SK-N-SH (cell line): ENCODE measurements around the gene SLC2A13. TPM values are rescaled to one million over a fixed set of nuclear protein-coding genes. Genes with fewer than 3 reads are reported as not detected.

ENCODE experiments used
- CTCF ChIA-PET: fragments of 300-600, 350-600 bp; formaldehyde crosslinking; extraction: SDS; loops from one replicate; lab custom pipeline; 2021; lab: Yijun Ruan, JAX
- POLR2A ChIA-PET: fragments of 350-600 bp; sonication (Branson Sonifier 250); formaldehyde crosslinking; extraction: SDS; loops from one replicate; lab custom pipeline; 2020; ENCODE audit warnings: antibody characterized with exemption, inconsistent platforms; lab: Yijun Ruan, JAX
- DNase-seq: peaks from one replicate; pipeline ENCODE4 v3.0.0; 2012
- H2AFZ ChIP-seq: fragments of 200-600 bp; sonication (generic); 2 replicates; pipeline ENCODE4 v1.8.1; 2016; ENCODE audit warnings: antibody characterized with exemption, mild to moderate bottlenecking, low read depth
- H3F3A ChIP-seq: fragments of 200-600 bp; sonication (generic); replicated peaks from 2 replicates; pipeline ENCODE3; 2016; ENCODE audit warnings: antibody characterized with exemption, mild to moderate bottlenecking; ENCODE audit not compliant: insufficient read depth
- H3K27ac ChIP-seq, 2 experiments: fragments of 200-500 bp in 1 of 2; fragments of 200-600 bp in 1 of 2; sonication (Bioruptor generic) in 1 of 2; sonication (generic), shearing (Covaris generic) in 1 of 2; 2 replicates each; pipeline versions ENCODE4 v1.5.1 to v1.6.1; 2014 to 2016; ENCODE audit warnings: low read depth in 2 of 2, inconsistent platforms in 1 of 2, low read length in 1 of 2, mild to moderate bottlenecking in 1 of 2, mixed read lengths in 1 of 2
- H3K27me3 ChIP-seq: fragments of 200-600 bp; sonication (generic), shearing (Covaris generic); 2 replicates; pipeline ENCODE4 v1.6.1; 2016; ENCODE audit warnings: mixed run types; ENCODE audit not compliant: insufficient read depth
- H3K36me3 ChIP-seq, 2 experiments: fragments of 200-500 bp in 1 of 2; fragments of 200-600 bp in 1 of 2; sonication (Bioruptor generic) in 1 of 2; sonication (generic) in 1 of 2; replicated peaks in 1 of 2; 2 replicates each; pipeline versions ENCODE3 to v1.5.1; 2014 to 2016; ENCODE audit warnings: low read length in 1 of 2, mild to moderate bottlenecking in 1 of 2; ENCODE audit not compliant: insufficient read depth in 2 of 2, control insufficient read depth in 1 of 2
- H3K4me1 ChIP-seq, 2 experiments: fragments of 200-500 bp in 1 of 2; fragments of 200-600 bp in 1 of 2; sonication (Bioruptor generic) in 1 of 2; sonication (generic), shearing (Covaris generic) in 1 of 2; 2 replicates each; pipeline versions ENCODE4 v1.5.1 to v1.6.1; 2014 to 2016; ENCODE audit warnings: low read depth in 1 of 2, low read length in 1 of 2, mixed run types in 1 of 2; ENCODE audit not compliant: insufficient read depth in 2 of 2, control insufficient read depth in 1 of 2
- H3K4me2 ChIP-seq: fragments of 200-600 bp; sonication (generic), shearing (Covaris generic); 2 replicates; pipeline ENCODE4 v1.6.1; 2017; ENCODE audit warnings: mixed run types
- H3K4me3 ChIP-seq, 2 experiments: fragments of 200-500 bp in 1 of 2; fragments of 200-600 bp in 1 of 2; sonication (Bioruptor generic) in 1 of 2; sonication (generic), shearing (Covaris generic) in 1 of 2; 2 replicates each; pipeline versions ENCODE4 v1.5.1 to v1.8.1; 2014 to 2016; ENCODE audit warnings: low read depth in 2 of 2, inconsistent platforms in 1 of 2, low read length in 1 of 2, mild to moderate bottlenecking in 1 of 2, mixed read lengths in 1 of 2, moderate library complexity in 1 of 2
- H3K79me2 ChIP-seq: fragments of 200-600 bp; sonication (generic); 2 replicates; pipeline ENCODE4 v1.8.1; 2017; ENCODE audit warnings: mild to moderate bottlenecking; ENCODE audit not compliant: insufficient read depth
- H3K9ac ChIP-seq: fragments of 200-600 bp; sonication (generic); 2 replicates; pipeline ENCODE4 v1.6.1; 2017; ENCODE audit warnings: mixed run types
- H3K9me2 ChIP-seq: fragments of 200-600 bp; sonication (generic); 2 replicates; pipeline ENCODE4 v1.6.1; 2017; ENCODE audit warnings: mixed run types
- H3K9me3 ChIP-seq: fragments of 200-600 bp; sonication (generic); 2 replicates; pipeline ENCODE4 v1.6.1; 2017; ENCODE audit warnings: mixed run types, mild to moderate bottlenecking, moderate library complexity
- H4K20me1 ChIP-seq: fragments of 200-600 bp; sonication (generic); 2 replicates; pipeline ENCODE4 v1.6.1; 2017; ENCODE audit warnings: mild to moderate bottlenecking, mixed run types; ENCODE audit not compliant: insufficient read depth
- CHD2 ChIP-seq: fragments of 150-350 bp; IDR thresholded peaks from 2 replicates; pipeline ENCODE4 v1.6.1; 2018; ENCODE audit warnings: low read length; ENCODE audit not compliant: partially characterized antibody
- EZH2phosphoT487 ChIP-seq: fragments of 200-600 bp; sonication (generic); IDR thresholded peaks from 2 replicates; pipeline ENCODE4 v1.6.1; 2017; ENCODE audit warnings: low read depth, mixed run types, mild to moderate bottlenecking, antibody characterized with exemption, moderate library complexity, borderline replicate concordance
- FOXJ3 ChIP-seq: sonication (generic); formaldehyde crosslinking; IDR thresholded peaks from 2 replicates; pipeline ENCODE4 v1.5.1; 2020; ENCODE audit warnings: mild to moderate bottlenecking, missing genetic modification reagents
- FOXM1 ChIP-seq: IDR thresholded peaks from 2 replicates; pipeline ENCODE4 v1.4.0; 2012; ENCODE audit warnings: low read depth, mild to moderate bottlenecking
- GABPA ChIP-seq: IDR thresholded peaks from 2 replicates; pipeline ENCODE4 v1.4.0; 2012; ENCODE audit warnings: low read depth, mild to moderate bottlenecking
- GATA2 ChIP-seq: sonication (generic); formaldehyde crosslinking; IDR thresholded peaks from 2 replicates; pipeline ENCODE4 v1.5.0; 2020; ENCODE audit warnings: mild to moderate bottlenecking, missing genetic modification reagents
- IRF3 ChIP-seq: fragments of 150-350 bp; IDR thresholded peaks from 2 replicates; pipeline ENCODE4 v1.6.1; 2016; ENCODE audit warnings: mild to moderate bottlenecking, low read depth, low read length
- JUND ChIP-seq: IDR thresholded peaks from 2 replicates; pipeline ENCODE4 v1.4.0; 2012
- MXI1 ChIP-seq: IDR thresholded peaks from 2 replicates; pipeline ENCODE4 v1.6.1; 2012; ENCODE audit warnings: mild to moderate bottlenecking, low read depth, low read length, improper control_type of control experiment
- NRF1 ChIP-seq: IDR thresholded peaks from 2 replicates; pipeline ENCODE4 v1.6.1; 2012; ENCODE audit warnings: low read depth, mild to moderate bottlenecking, low read length
- RAD21 ChIP-seq: IDR thresholded peaks from 2 replicates; pipeline ENCODE4 v1.6.1; 2012; ENCODE audit warnings: mild to moderate bottlenecking, low read length
- RCOR1 ChIP-seq: fragments of 150-350 bp; IDR thresholded peaks from 2 replicates; pipeline ENCODE4 v1.6.1; 2017; ENCODE audit warnings: antibody characterized with exemption, low read length
- RFX5 ChIP-seq: IDR thresholded peaks from 2 replicates; pipeline ENCODE4 v1.6.1; 2012; ENCODE audit warnings: mild to moderate bottlenecking, improper control_type of control experiment, low read length
- RXRA ChIP-seq: IDR thresholded peaks from 2 replicates; pipeline ENCODE4 v1.4.0; 2012; ENCODE audit warnings: low read depth, mild to moderate bottlenecking, borderline replicate concordance
- SIN3A ChIP-seq: IDR thresholded peaks from 2 replicates; pipeline ENCODE4 v1.6.1; 2012; ENCODE audit warnings: low read depth, mild to moderate bottlenecking, low read length, moderate library complexity, borderline replicate concordance
- TEAD4 ChIP-seq: IDR thresholded peaks from 2 replicates; pipeline ENCODE4 v1.4.0; 2012; ENCODE audit warnings: mild to moderate bottlenecking, borderline replicate concordance; ENCODE audit not compliant: insufficient read depth
- USF2 ChIP-seq: fragments of 150-350 bp; IDR thresholded peaks from 2 replicates; pipeline ENCODE4 v1.6.1; 2017; ENCODE audit warnings: antibody characterized with exemption, low read length, low read depth, borderline replicate concordance
- YY1 ChIP-seq: IDR thresholded peaks from 2 replicates; pipeline ENCODE4 v1.4.0; 2012; ENCODE audit warnings: low read depth, mild to moderate bottlenecking
- WGBS: methylation state at CpG from one replicate; pipeline ENCODE4 v1.1.6; 2017; ENCODE audit warnings: low lambda C conversion rate; 5-methylcytosine and 5-hydroxymethylcytosine counted together
- polyA plus RNA-seq, 3 experiments: library from polyadenylated mRNA; depleted of rRNA; stranded (reverse); fragments of >200 nt; gene quantifications; 2 replicates each; pipeline ENCODE4 v1.2.3, GENCODE V29; 2012
- TF ChIP-seq, protein P1 (sequence below): IDR thresholded peaks from 2 replicates; pipeline ENCODE4; 2012
- TF ChIP-seq, protein P2 (sequence below): IDR thresholded peaks from 2 replicates; pipeline ENCODE4 v1.4.0; 2012; ENCODE audit warnings: low read depth
- TF ChIP-seq, protein P3 (sequence below): IDR thresholded peaks from 2 replicates; pipeline ENCODE4 v1.6.1; 2012; ENCODE audit warnings: mild to moderate bottlenecking, low read depth, low read length, moderate library complexity

SLC2A13 gene
- polyA plus RNA-seq, 1 of the 3 experiments (the other 2 are of a cell fraction) = 0.21 TPM

DNA sequence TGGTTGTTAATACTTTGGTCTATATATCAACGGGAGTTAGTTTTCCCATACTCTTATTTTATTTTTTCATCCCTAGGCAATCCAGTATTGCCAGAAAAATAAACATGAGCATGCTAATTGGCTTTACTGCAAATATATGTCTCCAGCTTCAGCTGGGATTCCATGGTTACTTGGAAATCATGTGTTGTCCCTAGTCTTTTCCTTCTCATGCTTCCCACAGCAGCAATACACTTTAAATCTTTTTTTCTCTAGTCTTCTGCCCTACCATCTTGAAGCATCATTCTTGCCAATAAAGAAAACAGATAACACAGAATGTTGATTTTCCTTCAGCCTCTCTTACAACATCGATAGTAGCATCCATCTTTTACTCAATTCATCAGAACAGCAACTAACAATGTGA, 60.2 kb downstream of the SLC2A13 start:
- TF ChIP-seq TEAD4 (no peak), RXRA (no peak), GATA2 (CRISPR knock-in tag) (no peak), SIN3A (no peak), NRF1 (no peak), GABPA (no peak), CHD2 (no peak)
- TF ChIP-seq, protein P1, sequence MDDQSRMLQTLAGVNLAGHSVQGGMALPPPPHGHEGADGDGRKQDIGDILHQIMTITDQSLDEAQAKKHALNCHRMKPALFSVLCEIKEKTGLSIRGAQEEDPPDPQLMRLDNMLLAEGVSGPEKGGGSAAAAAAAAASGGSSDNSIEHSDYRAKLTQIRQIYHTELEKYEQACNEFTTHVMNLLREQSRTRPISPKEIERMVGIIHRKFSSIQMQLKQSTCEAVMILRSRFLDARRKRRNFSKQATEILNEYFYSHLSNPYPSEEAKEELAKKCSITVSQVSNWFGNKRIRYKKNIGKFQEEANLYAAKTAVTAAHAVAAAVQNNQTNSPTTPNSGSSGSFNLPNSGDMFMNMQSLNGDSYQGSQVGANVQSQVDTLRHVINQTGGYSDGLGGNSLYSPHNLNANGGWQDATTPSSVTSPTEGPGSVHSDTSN = no peak
- TF ChIP-seq, all 33 proteins: peak for 0
- no peaks in the 10 kb centered on the region for H3K36me3 ChIP-seq
- WGBS = 53% methylated on average over 2 of the region's 2 CpGs

DNA sequence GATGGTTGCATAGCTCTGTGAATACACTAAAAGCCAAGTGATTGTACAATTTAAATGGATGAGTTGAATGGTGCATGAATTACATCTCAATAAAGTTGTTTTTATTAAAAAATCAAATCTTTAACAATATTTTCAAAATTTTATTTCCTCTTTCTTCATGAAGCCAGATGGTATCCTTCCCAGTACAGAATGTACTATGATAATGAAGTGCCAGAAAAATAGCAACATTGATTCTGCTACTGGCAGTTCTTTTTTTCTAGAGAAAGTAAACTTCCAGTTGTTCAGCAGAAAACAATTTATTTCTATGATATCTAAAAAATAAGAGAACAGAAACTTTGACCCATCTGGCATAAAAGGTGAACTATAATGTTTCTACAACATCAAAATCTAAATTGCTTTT, 61.5 kb downstream of the SLC2A13 start:
- Histone ChIP-seq H3K4me2 (no peak overlapping the region), H4K20me1 (no peaks in the 10 kb centered on the region), H3K9ac (no peak overlapping the region), H3K27ac (no peak overlapping the region), H2AFZ (no peak overlapping the region), H3K79me2 (no peaks in the 10 kb centered on the region), H3K36me3 (no peaks in the 10 kb centered on the region), H3F3A (no peaks in the 10 kb centered on the region), H3K4me1 (no peaks in the 10 kb centered on the region), H3K9me3 (no peaks in the 10 kb centered on the region), H3K27me3 (no peaks in the 10 kb centered on the region), H3K9me2 (no peaks in the 10 kb centered on the region), H3K4me3 (no peak overlapping the region)
- CTCF ChIA-PET = no interaction called here
- no peak for DNase-seq
- POLR2A ChIA-PET = no interaction called here
- TF ChIP-seq CHD2 (no peak), GABPA (no peak), FOXJ3 (CRISPR knock-in tag) (no peak), MXI1 (no peak), FOXM1 (no peak), NRF1 (no peak), TEAD4 (no peak), EZH2phosphoT487 (no peak), RFX5 (no peak), YY1 (no peak), JUND (no peak), USF2 (no peak), RCOR1 (no peak), RAD21 (no peak), IRF3 (no peak)
- TF ChIP-seq, protein P2, sequence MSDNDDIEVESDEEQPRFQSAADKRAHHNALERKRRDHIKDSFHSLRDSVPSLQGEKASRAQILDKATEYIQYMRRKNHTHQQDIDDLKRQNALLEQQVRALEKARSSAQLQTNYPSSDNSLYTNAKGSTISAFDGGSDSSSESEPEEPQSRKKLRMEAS = no peak
- TF ChIP-seq, protein P3, sequence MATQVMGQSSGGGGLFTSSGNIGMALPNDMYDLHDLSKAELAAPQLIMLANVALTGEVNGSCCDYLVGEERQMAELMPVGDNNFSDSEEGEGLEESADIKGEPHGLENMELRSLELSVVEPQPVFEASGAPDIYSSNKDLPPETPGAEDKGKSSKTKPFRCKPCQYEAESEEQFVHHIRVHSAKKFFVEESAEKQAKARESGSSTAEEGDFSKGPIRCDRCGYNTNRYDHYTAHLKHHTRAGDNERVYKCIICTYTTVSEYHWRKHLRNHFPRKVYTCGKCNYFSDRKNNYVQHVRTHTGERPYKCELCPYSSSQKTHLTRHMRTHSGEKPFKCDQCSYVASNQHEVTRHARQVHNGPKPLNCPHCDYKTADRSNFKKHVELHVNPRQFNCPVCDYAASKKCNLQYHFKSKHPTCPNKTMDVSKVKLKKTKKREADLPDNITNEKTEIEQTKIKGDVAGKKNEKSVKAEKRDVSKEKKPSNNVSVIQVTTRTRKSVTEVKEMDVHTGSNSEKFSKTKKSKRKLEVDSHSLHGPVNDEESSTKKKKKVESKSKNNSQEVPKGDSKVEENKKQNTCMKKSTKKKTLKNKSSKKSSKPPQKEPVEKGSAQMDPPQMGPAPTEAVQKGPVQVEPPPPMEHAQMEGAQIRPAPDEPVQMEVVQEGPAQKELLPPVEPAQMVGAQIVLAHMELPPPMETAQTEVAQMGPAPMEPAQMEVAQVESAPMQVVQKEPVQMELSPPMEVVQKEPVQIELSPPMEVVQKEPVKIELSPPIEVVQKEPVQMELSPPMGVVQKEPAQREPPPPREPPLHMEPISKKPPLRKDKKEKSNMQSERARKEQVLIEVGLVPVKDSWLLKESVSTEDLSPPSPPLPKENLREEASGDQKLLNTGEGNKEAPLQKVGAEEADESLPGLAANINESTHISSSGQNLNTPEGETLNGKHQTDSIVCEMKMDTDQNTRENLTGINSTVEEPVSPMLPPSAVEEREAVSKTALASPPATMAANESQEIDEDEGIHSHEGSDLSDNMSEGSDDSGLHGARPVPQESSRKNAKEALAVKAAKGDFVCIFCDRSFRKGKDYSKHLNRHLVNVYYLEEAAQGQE = no peak

More for the DNA sequence above, 60.2 kb downstream of the SLC2A13 start:
- no peak for DNase-seq
- H3K9me3 ChIP-seq = no peaks in the 10 kb centered on the region
- H3K9ac ChIP-seq = no peak overlapping the region
- no peaks in the 10 kb centered on the region for H3K79me2 ChIP-seq
- no peak overlapping the region for H3K4me3 ChIP-seq
- CTCF ChIA-PET = no interaction called here
- no peaks in the 10 kb centered on the region for H3K9me2 ChIP-seq
- H2AFZ ChIP-seq = no peak overlapping the region
- H3K27ac ChIP-seq = no peak overlapping the region
- no peaks in the 10 kb centered on the region for H3K27me3 ChIP-seq
- no peaks in the 10 kb centered on the region for H4K20me1 ChIP-seq
- POLR2A ChIA-PET = no interaction called here
- H3F3A ChIP-seq = no peaks in the 10 kb centered on the region
- H3K4me2 ChIP-seq = no peak overlapping the region
- H3K4me1 ChIP-seq = no peaks in the 10 kb centered on the region
